ENCODE results near the gene NEURL4.

DNA sequence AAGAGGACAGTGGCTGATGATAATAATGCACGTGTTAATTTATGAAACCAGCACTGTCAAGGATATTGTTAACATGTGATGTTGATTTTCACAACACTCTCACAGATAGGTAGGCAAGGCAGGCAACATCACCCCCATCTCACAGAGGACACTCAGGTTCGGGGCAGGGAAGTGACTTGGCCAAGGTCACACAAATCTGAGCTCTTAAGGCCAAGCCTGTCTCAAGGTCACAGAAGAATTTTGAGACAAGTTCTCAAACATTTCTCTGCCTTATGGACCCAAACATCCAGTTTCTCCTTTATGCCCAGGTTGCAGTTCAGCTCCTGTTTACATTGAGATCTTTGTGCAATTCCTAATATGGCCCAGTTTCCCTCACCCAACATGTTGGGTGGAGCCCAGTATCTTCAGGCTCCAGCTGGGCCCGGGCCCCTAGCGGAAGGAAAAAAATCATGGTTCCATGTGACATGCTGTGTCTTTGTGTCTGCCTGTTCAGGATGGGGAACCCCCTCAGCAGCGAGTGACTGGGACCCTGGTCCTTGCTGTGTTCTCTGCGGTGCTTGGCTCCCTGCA lies 46.3 kb downstream of the NEURL4 start:
- TF ChIP-seq POLR2A (IDR thresholded peaks at IDR 0.05), result no peak
- TF ChIP-seq, protein P1, sequence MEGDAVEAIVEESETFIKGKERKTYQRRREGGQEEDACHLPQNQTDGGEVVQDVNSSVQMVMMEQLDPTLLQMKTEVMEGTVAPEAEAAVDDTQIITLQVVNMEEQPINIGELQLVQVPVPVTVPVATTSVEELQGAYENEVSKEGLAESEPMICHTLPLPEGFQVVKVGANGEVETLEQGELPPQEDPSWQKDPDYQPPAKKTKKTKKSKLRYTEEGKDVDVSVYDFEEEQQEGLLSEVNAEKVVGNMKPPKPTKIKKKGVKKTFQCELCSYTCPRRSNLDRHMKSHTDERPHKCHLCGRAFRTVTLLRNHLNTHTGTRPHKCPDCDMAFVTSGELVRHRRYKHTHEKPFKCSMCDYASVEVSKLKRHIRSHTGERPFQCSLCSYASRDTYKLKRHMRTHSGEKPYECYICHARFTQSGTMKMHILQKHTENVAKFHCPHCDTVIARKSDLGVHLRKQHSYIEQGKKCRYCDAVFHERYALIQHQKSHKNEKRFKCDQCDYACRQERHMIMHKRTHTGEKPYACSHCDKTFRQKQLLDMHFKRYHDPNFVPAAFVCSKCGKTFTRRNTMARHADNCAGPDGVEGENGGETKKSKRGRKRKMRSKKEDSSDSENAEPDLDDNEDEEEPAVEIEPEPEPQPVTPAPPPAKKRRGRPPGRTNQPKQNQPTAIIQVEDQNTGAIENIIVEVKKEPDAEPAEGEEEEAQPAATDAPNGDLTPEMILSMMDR (IDR thresholded peaks at IDR 0.05), result no peak
